GM19043 (cell line): ENCODE data around the gene CD82.
A peak's percentile ranks its signal among the peaks of the same experiment; 100 is the strongest.

Source experiments
- ATAC-seq: cut with Tn5 transposase; IDR thresholded peaks from one replicate; pipeline ENCODE4 v1.9.1; 2021; ENCODE audit warnings: low read depth; ENCODE audit not compliant: unreplicated experiment

CD82 gene

GRCh38 chr11:44597358-44598012 is 32.0 kb downstream of the CD82 start:
- no peak for ATAC-seq

- no peak for ATAC-seq
Measured at GRCh38 chr11:44598831-44599230, 33.4 kb downstream of the CD82 start.

- ATAC-seq, result no peak
Measured at GRCh38 chr11:44600261-44600660, 34.8 kb downstream of the CD82 start.

GRCh38 chr11:44600839-44601383 is 35.4 kb downstream of the CD82 start:
- peak; percentile 56 for ATAC-seq

GRCh38 chr11:44601471-44602370 is 36.3 kb downstream of the CD82 start:
- peak; percentile 34 for ATAC-seq

GRCh38 chr11:44602891-44603310 is 37.4 kb downstream of the CD82 start:
- ATAC-seq, result no peak

GRCh38 chr11:44604171-44604581 is 38.7 kb downstream of the CD82 start:
- no peak for ATAC-seq

- no peak for ATAC-seq
Measured at GRCh38 chr11:44605068-44605708, 39.7 kb downstream of the CD82 start.

GRCh38 chr11:44605965-44606364 is 40.5 kb downstream of the CD82 start:
- no peak for ATAC-seq

- no peak for ATAC-seq
Measured at GRCh38 chr11:44606472-44606871, 41.0 kb downstream of the CD82 start.

GRCh38 chr11:44607319-44607962 is 42.0 kb downstream of the CD82 start:
- no peak for ATAC-seq

GRCh38 chr11:44607987-44608386 is 42.5 kb downstream of the CD82 start:
- no peak for ATAC-seq

GRCh38 chr11:44608651-44608990 is 43.2 kb downstream of the CD82 start:
- no peak for ATAC-seq

- ATAC-seq, result peak; percentile 64
Measured at GRCh38 chr11:44608991-44609782, 43.7 kb downstream of the CD82 start.

GRCh38 chr11:44609783-44610155 is 44.3 kb downstream of the CD82 start:
- ATAC-seq, result no peak

GRCh38 chr11:44610186-44610955 is 44.9 kb downstream of the CD82 start:
- ATAC-seq, result no peak

GRCh38 chr11:44611088-44611487 is 45.6 kb downstream of the CD82 start:
- ATAC-seq, result no peak

- peak; percentile 24 for ATAC-seq
Measured at GRCh38 chr11:44611687-44612434, 46.4 kb downstream of the CD82 start.

- no peak for ATAC-seq
Measured at GRCh38 chr11:44613153-44613552, 47.7 kb downstream of the CD82 start.
